Measurements from ENCODE around the gene PNPLA1. TPM values are rescaled to one million over a fixed set of nuclear protein-coding genes. Genes with fewer than 3 reads are reported as not detected.

PNPLA1 gene
- total RNA-seq, 1 experiment from 2014 or later, result not detected

DNA sequence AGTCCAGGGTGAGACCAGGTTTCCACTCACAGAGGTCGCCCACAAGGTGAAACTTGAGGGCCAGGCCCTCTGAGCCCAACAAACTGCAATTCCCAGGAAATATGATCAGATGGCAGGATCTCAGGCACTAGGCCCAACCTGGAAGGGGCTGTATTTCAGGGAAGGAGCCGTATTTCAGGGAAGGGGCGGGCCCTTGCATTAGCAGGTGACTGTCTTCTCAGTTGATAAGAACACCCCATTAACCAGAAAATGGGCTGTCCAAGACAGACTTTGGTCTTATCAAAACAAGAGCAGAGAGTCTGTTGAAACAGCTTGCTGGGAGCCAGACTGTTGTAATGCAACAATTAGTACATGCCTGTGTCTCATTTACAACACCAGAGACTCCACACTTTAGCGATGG, 77.8 kb downstream of the PNPLA1 start:
- no TSS peak for BruUV-seq (replicated peaks)
- ATAC-seq (no peak), DNase-seq (ENCODE audit: low read depth, low spot score) (no peak)
- Histone ChIP-seq H3K36me3 (ENCODE audit: control insufficient read depth, insufficient read depth, low read length) (no peaks in the 10 kb centered on the region), H3K4me3 (ENCODE audit: low read depth in 2 of 2, low read length in 2 of 2) (no peak overlapping the region), H3K4me1 (ENCODE audit: control insufficient read depth, insufficient read depth, low read length) (no peaks in the 10 kb centered on the region), H3K9me3 (ENCODE audit: control insufficient read depth, insufficient read depth, low read depth, low read length) (no peaks in the 10 kb centered on the region), H3K27ac (ENCODE audit: low read length) (no peak overlapping the region), H3K27me3 (ENCODE audit: control insufficient read depth, insufficient read depth, low read length) (no peaks in the 10 kb centered on the region)
- intact Hi-C loops (cut with micrococcal nuclease; ENCODE audit: unreplicated experiment) (no loop called here), in situ Hi-C loops (cut with HindIII; ENCODE audit: low pct_unique_long_range_greater_than_20kb, low sequenced_read_pairs) (no loop called here)
- CTCF ChIA-PET, result no interaction called here
- no peak for TF ChIP-seq SIN3A (IDR thresholded peaks at IDR 0.05; ENCODE audit: borderline replicate concordance, insufficient read depth, low read depth, low read length)
- TF ChIP-seq, protein P1, sequence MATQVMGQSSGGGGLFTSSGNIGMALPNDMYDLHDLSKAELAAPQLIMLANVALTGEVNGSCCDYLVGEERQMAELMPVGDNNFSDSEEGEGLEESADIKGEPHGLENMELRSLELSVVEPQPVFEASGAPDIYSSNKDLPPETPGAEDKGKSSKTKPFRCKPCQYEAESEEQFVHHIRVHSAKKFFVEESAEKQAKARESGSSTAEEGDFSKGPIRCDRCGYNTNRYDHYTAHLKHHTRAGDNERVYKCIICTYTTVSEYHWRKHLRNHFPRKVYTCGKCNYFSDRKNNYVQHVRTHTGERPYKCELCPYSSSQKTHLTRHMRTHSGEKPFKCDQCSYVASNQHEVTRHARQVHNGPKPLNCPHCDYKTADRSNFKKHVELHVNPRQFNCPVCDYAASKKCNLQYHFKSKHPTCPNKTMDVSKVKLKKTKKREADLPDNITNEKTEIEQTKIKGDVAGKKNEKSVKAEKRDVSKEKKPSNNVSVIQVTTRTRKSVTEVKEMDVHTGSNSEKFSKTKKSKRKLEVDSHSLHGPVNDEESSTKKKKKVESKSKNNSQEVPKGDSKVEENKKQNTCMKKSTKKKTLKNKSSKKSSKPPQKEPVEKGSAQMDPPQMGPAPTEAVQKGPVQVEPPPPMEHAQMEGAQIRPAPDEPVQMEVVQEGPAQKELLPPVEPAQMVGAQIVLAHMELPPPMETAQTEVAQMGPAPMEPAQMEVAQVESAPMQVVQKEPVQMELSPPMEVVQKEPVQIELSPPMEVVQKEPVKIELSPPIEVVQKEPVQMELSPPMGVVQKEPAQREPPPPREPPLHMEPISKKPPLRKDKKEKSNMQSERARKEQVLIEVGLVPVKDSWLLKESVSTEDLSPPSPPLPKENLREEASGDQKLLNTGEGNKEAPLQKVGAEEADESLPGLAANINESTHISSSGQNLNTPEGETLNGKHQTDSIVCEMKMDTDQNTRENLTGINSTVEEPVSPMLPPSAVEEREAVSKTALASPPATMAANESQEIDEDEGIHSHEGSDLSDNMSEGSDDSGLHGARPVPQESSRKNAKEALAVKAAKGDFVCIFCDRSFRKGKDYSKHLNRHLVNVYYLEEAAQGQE (IDR thresholded peaks at IDR 0.05; ENCODE audit: insufficient read depth in 1 of 2, low read depth in 2 of 2, low read length in 1 of 2), result no peak
- POLR2A ChIA-PET, result no interaction called here

DNA sequence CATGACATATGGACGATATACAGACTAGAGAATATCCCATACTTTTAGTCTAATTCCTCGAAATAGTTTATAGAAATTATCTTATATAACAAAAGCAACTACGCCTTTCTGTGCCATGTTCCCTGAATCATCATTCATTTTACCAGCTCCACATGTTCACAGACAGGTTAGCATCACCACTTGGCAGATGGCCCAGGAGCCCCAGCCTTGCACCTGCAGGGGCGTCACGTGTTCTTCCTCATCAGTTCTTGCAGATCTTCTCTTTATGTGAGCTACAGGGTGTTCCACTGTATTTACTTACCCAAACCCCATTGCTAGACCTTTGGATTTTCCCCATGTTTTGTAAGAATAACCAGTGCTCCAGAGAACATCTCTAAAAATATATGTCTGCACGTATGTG, 79.4 kb downstream of the PNPLA1 start:
- no peak overlapping the region for H3K4me3 ChIP-seq (ENCODE audit: low read depth in 2 of 2, low read length in 2 of 2)
- H3K27me3 ChIP-seq (ENCODE audit: control insufficient read depth, insufficient read depth, low read length), result no peaks in the 10 kb centered on the region
- in situ Hi-C loops (cut with HindIII; ENCODE audit: low pct_unique_long_range_greater_than_20kb, low sequenced_read_pairs) (no loop called here), intact Hi-C loops (cut with micrococcal nuclease; ENCODE audit: unreplicated experiment) (no loop called here)
- no peak for DNase-seq (ENCODE audit: low read depth, low spot score)
- H3K36me3 ChIP-seq (ENCODE audit: control insufficient read depth, insufficient read depth, low read length), result no peaks in the 10 kb centered on the region
- no peaks in the 10 kb centered on the region for H3K4me1 ChIP-seq (ENCODE audit: control insufficient read depth, insufficient read depth, low read length)
- ChIA-PET CTCF (no interaction called here), POLR2A (no interaction called here)
- no peak for ATAC-seq
- no TSS peak for BruUV-seq (replicated peaks)
- no peaks in the 10 kb centered on the region for H3K9me3 ChIP-seq (ENCODE audit: control insufficient read depth, insufficient read depth, low read depth, low read length)
- H3K27ac ChIP-seq (ENCODE audit: low read length), result no peak overlapping the region
- TF ChIP-seq, protein P1 (IDR thresholded peaks at IDR 0.05; ENCODE audit: insufficient read depth in 1 of 2, low read depth in 2 of 2, low read length in 1 of 2), result no peak
- no peak for TF ChIP-seq TCF7L2 (IDR thresholded peaks at IDR 0.05; ENCODE audit: low read depth, low read length)
- TF ChIP-seq POLR2AphosphoS5 (IDR thresholded peaks at IDR 0.05; ENCODE audit: low read depth, low read length), result no peak
- TF ChIP-seq, protein P2, sequence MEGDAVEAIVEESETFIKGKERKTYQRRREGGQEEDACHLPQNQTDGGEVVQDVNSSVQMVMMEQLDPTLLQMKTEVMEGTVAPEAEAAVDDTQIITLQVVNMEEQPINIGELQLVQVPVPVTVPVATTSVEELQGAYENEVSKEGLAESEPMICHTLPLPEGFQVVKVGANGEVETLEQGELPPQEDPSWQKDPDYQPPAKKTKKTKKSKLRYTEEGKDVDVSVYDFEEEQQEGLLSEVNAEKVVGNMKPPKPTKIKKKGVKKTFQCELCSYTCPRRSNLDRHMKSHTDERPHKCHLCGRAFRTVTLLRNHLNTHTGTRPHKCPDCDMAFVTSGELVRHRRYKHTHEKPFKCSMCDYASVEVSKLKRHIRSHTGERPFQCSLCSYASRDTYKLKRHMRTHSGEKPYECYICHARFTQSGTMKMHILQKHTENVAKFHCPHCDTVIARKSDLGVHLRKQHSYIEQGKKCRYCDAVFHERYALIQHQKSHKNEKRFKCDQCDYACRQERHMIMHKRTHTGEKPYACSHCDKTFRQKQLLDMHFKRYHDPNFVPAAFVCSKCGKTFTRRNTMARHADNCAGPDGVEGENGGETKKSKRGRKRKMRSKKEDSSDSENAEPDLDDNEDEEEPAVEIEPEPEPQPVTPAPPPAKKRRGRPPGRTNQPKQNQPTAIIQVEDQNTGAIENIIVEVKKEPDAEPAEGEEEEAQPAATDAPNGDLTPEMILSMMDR (IDR thresholded peaks at IDR 0.05), result no peak
- no peak for TF ChIP-seq SIN3A (IDR thresholded peaks at IDR 0.05; ENCODE audit: borderline replicate concordance, insufficient read depth, low read depth, low read length)
